Activated CD4-positive, alpha-beta T cell treated with anti-CD3 and anti-CD28 coated beads, Interleukin-2, Interleukin-6, amounts not matched to agents 100 ng/mL and 50 ng/mL, durations not matched to agents 16 hours and 8 hours (primary cell): ENCODE results near the gene PPP2R2C.

ENCODE experiments used
- DNase-seq: peaks from one replicate; pipeline ENCODE4 v3.0.0-alpha.2; 2020

The PPP2R2C gene

DNA sequence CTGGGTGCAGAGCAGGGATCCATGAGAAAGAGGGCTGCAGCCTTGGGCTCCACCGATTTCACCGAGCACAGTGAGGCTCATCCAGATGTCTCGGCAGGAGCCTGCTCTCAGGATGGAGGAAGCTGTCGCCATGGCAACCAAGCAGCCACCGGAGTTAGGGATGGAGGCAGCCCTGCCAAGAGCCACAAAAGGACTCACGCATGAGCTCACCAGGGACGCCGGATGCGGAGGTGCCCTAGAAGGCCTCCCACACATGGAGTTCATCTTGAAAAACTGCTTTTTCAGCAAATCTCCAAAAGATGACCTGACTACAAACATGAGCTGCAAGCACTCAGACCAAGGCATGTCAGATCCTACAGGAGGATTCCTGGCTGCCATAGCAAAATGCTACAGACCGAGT, 112.0 kb downstream of the PPP2R2C start:
- no peak for DNase-seq

DNA sequence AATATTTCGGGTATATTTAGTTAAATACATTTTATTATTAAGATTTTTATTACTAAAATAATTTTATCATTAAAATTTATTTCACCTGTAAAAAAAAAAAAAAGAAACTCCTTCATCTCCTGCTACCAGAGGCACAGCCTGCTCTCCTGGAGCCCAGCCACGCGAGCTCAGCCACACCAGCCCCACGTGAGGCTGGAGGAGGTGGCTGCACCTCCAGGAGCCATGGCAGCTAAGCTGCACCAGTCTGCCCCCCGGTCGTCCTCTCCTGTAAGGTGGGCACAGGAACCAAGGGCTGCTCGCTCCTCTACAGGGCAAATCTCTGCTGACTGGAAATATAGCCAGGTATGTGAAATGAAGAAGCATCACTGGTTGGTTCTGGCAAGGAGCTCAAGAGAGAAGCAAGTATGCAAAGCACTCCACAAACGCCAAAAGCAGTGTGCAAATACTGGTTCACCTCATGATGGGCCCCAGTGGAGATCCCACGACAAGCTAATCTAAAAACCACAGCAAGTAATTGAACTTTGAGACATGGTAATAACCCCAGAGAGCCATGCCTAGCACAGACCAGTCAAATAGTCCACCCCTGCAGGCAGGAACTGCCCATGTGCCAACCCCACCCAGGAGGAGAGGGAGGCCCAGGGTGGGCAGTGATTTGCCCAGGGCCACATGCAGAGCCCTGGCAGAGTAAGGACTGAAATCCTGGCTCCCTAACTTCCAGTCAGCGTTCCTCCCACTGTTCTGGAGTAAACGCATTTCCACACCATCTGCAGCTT, 112.7 kb downstream of the PPP2R2C start:
- DNase-seq = no peak

DNA sequence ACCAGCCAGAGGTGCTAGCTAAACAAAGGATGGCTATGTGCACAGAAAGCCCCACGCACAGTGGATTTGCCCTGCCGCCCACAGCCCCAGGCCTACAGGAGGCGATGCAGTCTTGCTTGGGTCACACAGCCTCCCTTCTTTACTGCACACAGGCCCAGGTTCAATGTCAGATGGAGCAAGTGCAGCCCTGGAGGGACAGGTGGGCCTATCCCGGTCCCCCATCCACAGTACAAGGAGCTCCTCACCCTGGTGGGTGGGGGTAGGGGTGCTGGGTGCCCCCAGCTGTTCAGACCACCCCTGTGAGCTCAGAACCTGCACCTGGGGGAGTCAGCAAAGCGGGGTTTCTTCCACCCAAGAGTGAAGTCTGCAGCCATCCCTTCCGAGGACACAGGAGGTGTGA, 114.9 kb downstream of the PPP2R2C start:
- no peak for DNase-seq

DNA sequence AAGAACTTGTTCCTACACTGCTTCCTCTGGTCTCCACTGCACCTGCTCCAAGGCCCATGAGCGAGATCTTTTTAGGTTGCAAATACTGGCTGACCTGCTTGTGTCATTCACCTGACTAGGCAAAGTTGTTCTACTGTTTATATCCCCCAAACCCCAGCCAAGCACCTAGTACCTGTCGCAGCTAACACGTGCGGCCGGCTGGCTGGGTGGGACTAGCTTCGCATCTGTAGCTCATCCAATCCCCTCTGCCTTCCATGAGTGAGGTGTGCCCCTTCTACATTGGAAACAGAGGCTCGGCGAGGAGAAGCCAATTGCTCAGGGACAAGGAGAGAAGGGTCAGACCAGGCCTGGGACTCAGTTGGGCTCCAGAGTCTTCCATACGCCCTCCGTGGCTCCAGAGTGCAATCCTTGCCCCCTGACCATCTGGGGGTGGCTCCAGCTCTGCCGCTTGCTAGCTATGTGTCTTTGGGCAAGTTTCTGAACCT, 116.3 kb downstream of the PPP2R2C start:
- DNase-seq = no peak

DNA sequence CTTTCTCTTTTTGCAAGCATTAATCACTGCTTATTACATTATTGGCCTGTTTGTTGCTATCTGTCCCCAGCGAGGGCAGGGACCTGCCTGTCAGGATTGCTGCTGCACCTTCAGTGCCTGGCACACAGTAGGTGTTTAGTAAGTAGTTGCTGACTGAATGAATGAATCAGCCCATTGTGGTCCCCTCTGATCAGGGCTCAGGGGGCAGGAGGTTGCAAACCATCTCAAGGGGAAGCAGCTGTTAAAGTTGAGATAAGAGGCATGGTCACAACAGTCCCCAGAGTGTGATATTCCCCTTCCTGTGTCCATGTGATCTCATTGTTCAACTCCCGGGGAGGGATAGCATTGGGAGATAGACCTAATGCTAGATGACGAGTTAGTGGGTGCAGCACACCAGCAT, 117.4 kb downstream of the PPP2R2C start:
- DNase-seq = no peak

DNA sequence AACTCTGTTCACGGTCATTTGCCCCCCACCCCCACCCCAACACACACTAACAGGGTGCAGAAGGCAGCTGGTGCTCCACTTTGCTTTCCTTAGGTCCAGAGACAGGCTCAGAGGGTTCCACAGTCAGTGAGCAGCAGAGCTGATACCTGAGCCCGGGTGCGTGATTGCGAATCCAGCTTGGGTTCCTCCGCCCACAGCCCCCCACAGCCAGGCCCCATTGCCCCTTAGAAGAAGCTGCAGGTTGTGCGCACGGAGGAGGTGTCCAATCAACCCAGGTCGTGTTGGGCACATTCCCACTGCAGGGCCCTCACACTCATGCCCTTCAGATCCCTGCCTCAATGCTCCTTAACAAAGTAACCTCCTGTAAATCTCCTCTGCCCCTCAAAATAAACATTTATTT, 117.8 kb downstream of the PPP2R2C start:
- DNase-seq = no peak

DNA sequence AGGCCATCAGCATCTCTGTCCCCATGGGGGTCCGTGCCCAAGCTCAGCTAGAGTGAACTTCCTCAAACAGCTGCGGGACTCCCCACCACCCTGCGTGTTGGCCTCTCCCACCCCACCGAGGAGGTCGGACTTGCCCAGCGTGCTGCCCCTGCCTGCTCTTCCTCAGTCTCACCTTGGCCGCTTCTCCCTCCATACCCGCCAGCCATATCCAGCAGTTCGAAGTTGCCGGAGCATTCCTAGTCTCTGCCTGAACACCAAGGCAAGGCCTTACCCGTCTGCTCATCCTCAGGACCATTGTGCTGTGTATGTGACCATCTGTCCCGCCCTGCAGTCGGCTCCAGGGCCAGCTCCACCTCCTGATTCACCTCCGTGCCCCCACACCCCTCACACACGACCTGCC, 118.3 kb downstream of the PPP2R2C start:
- no peak for DNase-seq

DNA sequence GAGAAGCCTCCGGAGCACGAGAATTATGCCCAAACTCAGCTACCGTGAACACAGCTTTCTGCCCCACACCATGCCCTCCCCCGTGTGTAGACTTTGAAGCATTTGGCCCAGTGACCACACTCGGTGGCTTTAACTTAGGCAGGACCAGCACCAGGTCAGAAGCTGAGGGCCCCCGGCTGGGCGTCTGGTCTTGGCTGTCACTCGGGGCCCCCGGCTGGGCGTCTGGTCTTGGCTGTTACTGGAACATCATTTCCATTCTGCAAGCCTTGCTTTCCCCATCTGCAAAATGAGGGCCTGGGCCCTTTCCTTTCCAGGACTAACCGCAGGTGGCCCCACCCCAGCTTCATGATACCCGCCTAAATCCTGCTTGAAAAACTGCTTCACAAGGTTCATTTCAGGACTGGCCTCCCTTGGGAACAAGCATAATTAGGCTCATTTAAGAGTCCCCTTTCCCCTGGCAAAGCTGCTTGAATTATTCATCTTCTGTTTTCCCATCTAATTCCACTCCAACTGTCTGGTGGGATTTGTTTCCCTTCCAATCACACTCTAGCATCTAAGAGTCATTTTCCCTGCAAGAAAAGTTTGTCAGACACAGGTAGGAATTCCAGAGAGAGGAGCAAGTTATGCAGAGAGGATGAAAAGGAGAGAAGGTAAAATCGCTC, 120.3 kb downstream of the PPP2R2C start:
- DNase-seq = no peak

DNA sequence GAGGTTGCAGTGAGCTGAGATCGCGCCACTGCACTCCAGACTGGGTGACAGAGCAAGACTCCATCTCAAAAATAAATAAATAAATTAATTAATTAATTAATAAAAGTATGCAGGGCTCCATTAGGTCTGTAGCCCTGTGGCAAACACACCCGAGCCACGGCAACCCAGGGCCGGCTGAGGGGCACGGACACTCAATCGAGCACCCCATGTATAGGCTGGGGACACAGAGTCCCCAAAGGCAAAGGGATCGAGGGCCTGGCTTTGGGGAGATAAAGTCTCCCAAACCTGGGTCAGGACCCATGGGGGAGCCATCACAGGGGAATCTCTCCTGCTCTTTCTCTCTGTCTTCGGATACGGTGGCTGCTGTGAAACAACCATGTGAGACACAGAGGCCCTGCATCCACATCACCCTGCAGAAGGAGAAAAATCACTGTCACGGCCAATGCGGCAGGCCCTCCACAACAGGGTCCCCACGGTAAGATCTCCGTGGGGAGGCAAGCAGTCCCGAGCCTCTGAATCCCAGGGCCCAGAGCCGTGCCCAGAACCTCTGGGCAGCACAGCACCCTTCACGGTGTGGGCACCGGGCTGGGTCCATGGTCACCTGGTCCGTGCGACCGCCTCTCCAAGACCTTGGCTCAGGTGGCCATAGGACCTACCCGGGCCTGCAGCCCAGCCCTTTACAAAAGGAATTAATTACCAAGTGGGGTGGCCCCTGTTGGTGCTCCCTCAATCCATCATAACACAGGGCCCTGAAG, 121.0 kb downstream of the PPP2R2C start:
- no peak for DNase-seq

DNA sequence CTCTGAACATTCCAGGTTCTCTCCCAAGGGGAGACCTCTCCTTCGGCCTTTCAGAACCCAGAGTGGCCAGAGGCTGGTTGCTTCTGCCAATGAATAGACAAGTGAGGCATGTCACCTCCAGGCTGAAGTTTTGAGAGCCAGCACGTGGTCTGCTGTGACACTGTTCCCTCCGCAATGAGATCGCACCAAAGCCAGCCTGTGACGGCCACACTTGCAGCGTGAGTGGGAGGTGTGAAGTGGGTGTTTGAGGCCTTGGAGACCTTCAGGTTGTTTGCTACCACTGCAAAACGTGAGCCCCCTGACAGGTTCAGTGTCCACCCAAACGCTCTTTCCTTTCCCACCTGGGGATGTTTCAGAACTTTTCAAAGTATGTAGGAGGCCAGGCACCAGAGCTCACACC, 121.8 kb downstream of the PPP2R2C start:
- DNase-seq = no peak

DNA sequence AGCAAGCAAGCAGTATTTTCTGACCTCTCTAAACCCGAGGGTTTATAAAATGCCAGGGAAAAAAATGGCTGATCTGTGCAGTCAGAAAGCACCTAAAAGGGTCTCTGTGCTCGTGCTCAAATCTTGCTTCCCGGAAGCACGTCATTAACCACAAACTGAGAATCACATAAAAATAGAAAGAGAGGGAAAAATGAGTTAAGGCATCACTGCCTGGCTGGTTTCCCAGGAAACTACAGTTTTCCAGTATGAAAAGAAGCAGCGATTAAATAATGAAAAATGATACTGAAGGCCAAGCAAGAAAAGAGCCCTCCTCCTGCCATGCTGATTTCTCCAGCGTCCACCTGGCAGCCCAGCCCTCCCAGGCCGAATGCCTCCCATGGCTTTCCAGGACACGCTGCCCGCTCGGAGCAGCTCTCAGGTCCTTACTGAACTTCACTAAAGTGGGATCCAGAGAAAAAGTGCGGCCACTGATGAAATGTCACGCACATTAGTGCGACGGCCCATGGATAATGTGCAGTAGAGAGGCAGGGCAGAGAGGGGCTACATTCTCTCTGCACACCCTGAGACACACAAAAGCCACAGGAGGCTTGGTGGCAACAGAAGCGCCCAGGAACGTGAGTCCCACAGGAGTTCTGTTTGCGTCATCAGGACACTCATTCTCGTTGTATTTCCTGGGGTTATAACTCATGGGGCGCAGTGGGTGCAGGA, 122.4 kb downstream of the PPP2R2C start:
- DNase-seq = no peak

DNA sequence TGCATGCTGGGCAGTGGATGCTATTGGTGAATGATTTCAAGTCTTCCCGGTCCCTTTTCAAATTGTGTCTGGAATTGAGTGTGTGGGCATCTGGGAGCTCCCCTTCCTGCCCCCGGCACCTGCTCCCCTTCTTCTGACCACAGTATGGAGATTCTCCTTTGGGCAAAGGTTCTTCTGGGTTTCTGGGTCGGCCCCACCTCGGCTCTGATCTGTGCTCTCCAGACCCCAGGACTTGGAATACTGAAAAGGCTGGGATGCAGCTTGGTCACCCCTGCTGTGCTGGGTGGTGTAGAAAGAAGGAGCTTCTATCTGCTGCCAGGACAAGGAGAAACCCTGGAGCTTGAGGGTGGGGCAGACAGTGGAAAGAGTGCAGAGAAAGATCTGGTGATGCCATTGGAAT, 124.0 kb downstream of the PPP2R2C start:
- DNase-seq = no peak

DNA sequence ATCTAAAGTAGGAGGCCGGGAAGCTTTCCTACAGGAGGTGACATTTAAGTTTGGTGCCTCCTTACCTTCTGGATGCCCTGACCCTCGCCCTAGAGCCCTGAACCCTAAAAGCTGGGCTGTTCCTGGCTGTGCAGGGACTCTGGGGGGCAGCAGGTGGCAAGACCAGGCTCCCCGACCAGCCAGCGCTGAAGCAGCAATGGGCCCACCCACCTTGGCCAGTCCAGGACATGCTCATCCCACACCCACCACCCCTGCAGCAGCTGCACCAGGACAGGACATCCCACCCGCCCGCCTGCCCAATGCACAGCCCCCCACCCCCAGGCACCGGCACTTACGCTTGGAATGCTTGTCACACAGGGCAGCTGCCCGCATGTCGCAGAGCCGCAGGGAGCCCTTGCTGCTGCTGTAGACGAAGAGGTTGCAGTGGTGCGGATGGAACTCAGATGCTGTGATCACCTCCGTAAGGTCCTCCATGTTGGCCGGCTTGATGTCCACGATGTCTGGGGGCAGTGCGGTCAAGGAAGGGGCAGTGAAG, 124.8 kb downstream of the PPP2R2C start:
- DNase-seq = no peak

DNA sequence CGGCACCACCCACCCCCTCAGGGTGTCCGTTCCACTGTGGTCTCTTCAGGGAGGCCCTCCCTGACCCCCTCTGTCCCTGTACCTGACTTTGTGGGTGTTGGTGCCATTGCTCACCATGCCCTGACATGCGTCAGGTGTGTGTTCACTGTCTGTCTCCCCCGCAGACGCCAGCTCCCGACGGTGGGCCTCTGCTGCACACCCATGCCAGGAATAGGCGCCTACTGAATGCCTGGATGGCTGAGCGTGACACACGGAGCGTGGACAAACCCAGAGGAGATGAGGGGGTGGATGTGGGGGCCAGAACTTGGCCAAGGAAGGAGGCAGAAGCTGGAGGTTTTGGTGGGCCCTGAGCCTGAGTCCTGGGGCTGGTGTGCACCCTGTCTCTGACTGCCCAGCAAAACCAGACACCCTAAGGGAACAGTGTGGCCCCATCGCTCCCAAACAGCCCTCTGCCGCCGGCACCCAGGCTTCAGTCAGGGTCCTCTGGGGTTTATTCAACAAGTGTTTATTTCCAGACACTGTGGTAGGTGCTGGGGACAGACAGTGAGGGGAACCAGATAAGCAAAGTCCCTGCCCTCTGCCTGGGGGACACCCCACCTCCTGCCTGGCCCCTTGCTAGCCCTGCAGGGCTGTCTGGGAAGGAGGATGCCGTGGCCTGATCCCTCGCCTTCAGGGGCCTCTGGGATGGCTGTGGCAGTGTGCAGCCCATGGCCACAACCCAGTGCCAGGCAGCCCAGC, 125.9 kb downstream of the PPP2R2C start:
- DNase-seq = no peak

DNA sequence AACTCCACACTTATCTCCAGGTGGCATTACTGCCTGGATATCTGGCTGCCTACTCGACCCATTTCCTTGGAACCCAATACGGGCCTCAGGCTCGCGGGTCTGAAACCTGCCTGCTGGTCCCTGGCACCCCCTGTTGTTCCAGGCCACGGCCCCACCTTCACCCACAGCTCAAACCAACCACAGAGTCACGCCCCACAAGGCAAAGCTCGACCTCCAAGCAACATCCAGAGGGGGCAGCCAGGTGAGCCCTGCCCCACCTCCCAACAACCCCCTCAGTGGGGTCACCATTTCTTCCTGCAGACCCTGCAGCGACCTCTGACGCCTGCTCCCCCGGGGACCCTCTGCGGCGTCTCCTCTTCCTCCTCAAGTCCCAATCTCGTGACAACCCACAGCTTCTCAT, 126.5 kb downstream of the PPP2R2C start:
- DNase-seq = no peak

DNA sequence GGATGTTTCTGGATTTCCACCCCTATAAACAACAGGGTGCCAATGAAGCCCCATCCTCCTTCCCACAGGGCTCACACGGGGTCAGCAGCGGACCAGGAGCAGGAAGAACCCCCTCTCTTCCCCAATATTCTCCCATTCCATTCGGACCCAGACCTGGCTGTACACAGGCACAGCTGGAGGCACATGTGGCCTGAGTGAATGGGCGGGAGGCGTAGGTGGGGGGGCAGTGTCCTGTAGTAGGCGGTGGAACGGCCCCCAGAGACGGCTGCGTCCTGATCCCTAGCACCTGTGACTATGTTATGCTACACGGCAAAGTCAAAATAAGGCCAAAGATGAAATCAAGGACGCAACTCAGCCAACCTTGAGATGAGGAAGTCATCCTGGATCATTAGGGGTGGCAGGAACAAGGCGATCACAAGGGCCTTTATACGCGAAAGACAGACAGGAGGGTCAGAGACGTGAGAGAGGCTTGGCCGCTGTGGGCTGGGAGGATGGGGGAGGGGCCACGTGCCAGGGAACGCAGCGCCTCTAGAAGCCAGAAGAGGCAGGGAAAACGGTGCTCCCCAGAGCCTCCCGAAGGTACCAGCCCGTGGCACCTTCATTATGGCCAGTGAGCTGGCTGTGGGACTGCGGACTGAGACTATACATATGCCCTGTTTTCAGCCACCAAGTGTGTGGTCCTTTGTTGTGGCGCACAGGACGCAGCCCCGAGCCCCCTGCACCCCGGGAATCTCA, 127.2 kb downstream of the PPP2R2C start:
- DNase-seq = no peak

DNA sequence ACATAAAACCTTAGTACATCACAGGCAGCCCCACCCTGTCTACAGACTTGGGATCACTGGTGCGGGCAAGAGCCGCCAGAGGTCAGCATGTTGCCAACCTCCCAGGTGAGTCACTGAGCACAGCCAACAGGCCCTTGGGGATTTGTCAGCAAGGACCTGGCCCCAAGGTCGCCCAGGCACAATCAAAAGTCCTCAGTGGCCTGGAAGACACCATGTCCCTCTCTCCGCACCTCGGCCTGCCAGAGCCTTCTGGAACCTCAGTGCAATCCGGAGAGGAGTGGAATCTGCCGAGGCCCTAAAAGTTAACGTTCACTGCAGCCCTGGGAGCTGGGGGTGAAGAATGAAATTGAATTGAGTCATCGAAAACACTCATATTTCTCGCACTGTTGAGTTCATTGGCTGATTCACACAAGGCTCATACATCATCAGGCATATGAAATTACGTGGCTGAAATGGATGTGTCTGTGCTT, 128.4 kb downstream of the PPP2R2C start:
- no peak for DNase-seq

DNA sequence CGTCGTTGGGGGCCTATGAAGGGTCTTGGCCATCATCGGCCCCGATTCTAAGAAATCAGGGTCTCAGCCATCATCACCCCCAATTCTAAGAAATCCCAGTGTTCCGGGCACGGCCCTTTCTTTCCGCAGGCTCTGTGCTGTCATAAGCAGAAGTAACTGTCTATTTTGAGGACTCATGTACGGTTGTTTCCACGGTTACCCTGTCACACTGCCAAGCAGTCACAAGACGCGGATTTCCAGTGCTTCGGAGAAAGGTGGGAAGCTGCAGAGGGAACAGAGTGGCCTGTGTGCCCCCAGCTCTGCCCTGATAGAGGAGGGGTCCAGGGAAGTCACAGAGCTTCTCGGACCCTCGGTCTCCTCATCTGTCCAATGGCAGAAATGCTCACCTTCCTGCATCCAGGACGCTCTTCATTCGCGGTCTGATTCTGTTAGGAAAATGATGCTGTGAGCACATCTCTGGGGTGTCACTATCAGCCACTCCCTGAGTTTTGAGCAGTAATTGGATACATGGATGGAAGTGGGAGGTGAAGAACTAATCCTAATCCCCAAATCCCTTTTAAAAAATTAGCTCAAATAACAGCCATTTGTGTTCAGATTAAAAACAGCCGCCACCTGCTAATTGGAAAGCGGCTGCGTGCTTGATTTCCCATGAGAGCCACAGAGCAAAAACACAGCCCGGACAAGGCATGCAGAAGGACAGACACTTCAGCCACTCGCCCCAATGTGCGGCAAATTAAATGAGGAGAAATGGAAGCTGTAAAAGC, 129.7 kb downstream of the PPP2R2C start:
- no peak for DNase-seq

DNA sequence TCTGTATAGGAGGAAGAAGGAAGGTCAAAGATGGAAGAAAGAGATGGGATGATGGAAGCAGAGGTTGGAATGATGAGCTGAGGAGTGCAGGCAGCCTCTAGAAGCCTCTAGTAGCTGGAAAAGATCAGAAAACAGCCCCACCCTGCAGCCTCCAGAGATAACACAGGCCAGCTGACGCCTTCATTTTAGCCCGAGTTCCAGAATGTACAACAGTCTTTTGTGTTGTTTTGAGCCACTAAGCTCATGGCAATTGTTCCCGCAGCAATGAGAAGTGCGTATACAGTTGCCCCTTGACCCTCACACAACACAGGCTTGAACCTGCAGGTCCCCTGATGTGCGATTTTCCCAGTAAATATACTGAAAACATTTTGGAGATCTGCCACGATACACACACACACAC, 130.7 kb downstream of the PPP2R2C start:
- DNase-seq = no peak

DNA sequence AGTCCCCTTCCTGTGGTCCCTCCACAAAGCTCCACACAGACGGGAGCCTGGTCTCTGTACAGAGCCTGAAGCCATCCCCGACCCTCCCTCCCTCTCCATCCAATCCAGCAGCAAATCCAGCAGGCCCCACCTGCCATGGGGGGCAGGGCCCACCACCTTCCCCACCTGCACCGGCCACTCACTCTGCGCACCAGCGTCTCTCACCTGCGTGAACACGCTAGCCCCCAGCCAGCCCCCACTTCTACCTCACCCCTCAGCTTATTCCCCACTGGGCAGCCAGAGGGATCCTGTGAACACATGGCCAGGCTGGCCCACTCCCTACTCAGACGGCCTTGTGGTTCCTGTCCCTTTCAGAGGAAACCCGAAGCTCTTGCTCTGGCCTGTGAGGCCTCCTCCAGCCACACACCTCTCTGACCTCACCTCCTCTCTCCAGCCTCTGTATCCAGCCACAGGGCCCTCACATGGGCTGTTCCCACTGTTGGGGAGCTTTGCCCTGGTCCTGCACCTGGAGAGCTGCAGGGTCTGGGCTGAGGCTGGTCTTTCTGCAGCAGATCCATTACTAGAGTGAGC, 131.9 kb downstream of the PPP2R2C start:
- DNase-seq = no peak
